Colon (tissue), 2 donors: ENCODE results near the gene RALBP1.

Experiments
- FAIRE-seq: peaks from 2 replicates; lab custom pipeline; 2012; peaks lifted over from hg19 to GRCh38; lab: Jason Lieb, UNC
- donor health status: control.
- donor health status: control.

Gene RALBP1

GRCh38 chr18:9550429-9550828 is 75.1 kb downstream of the RALBP1 start:
- FAIRE-seq = no peak

GRCh38 chr18:9552191-9552590 is 76.9 kb downstream of the RALBP1 start:
- FAIRE-seq = no peak

GRCh38 chr18:9552616-9553015 is 77.3 kb downstream of the RALBP1 start:
- no peak for FAIRE-seq

- no peak for FAIRE-seq
These were observed 82.1 kb downstream of the RALBP1 start for GRCh38 chr18:9557250-9557943.

- FAIRE-seq = no peak
These were observed 83.2 kb downstream of the RALBP1 start for GRCh38 chr18:9558387-9559064.

- no peak for FAIRE-seq
These were observed 83.9 kb downstream of the RALBP1 start for GRCh38 chr18:9559253-9559652.

- no peak for FAIRE-seq
These were observed 86.4 kb downstream of the RALBP1 start for GRCh38 chr18:9561759-9562158.

- FAIRE-seq = no peak
These were observed 87.3 kb downstream of the RALBP1 start for GRCh38 chr18:9562584-9562983.

- no peak for FAIRE-seq
These were observed 88.0 kb downstream of the RALBP1 start for GRCh38 chr18:9563331-9563730.

GRCh38 chr18:9565407-9565806 is 90.1 kb downstream of the RALBP1 start:
- no peak for FAIRE-seq

GRCh38 chr18:9568186-9568585 is 92.9 kb downstream of the RALBP1 start:
- no peak for FAIRE-seq

GRCh38 chr18:9569178-9569577 is 93.9 kb downstream of the RALBP1 start:
- no peak for FAIRE-seq

- no peak for FAIRE-seq
These were observed 94.9 kb downstream of the RALBP1 start for GRCh38 chr18:9570255-9570654.

GRCh38 chr18:9571546-9571945 is 96.2 kb downstream of the RALBP1 start:
- FAIRE-seq = no peak

- no peak for FAIRE-seq
These were observed 99.3 kb downstream of the RALBP1 start for GRCh38 chr18:9574473-9575115.

- FAIRE-seq = peak; percentile 36
These were observed 100.2 kb downstream of the RALBP1 start for GRCh38 chr18:9575558-9575957.

GRCh38 chr18:9577361-9577760 is 102.0 kb downstream of the RALBP1 start:
- FAIRE-seq = no peak

GRCh38 chr18:9578306-9578705 is 103.0 kb downstream of the RALBP1 start:
- no peak for FAIRE-seq

- FAIRE-seq = no peak
These were observed 106.4 kb downstream of the RALBP1 start for GRCh38 chr18:9581667-9582066.

- no peak for FAIRE-seq
These were observed 111.5 kb downstream of the RALBP1 start for GRCh38 chr18:9586814-9587213.
